Measurements from ENCODE around the gene STARD5.
"Not testable (repeated sequence)": the region's sequence is repeated elsewhere in the genome, so short reads cannot be mapped to it uniquely, and the experiment has no call there.

Gene STARD5

GRCh38 chr15:81323944-81324881 is at the start of gene STARD5:
Gene STARD5, minus strand, starts transcription at chr15:81324141. Its CDS starts 42 bp downstream, at chr15:81324099.
- DNase-seq = peak; percentile 93

- DNase-seq = no peak
These were observed 49.2 kb upstream of the STARD5 start for GRCh38 chr15:81373176-81373575.

- no peak for DNase-seq
These were observed 48.6 kb upstream of the STARD5 start for GRCh38 chr15:81372575-81372974.

- no peak for DNase-seq
These were observed 40.0 kb upstream of the STARD5 start for GRCh38 chr15:81363718-81364500.

- no peak for DNase-seq
These were observed 39.3 kb upstream of the STARD5 start for GRCh38 chr15:81363276-81363675.

- no peak for DNase-seq
These were observed 38.8 kb upstream of the STARD5 start for GRCh38 chr15:81362790-81363189.

GRCh38 chr15:81361891-81362290 is 38.0 kb upstream of the STARD5 start:
- DNase-seq = no peak

GRCh38 chr15:81360491-81360890 is 36.5 kb upstream of the STARD5 start:
- DNase-seq = no peak

GRCh38 chr15:81358248-81358647 is 34.3 kb upstream of the STARD5 start:
- DNase-seq = no peak

GRCh38 chr15:81357180-81357686 is 33.3 kb upstream of the STARD5 start:
- no peak for DNase-seq

- no peak for DNase-seq
These were observed 32.3 kb upstream of the STARD5 start for GRCh38 chr15:81356252-81356651.

- DNase-seq = no peak
These were observed 27.7 kb upstream of the STARD5 start for GRCh38 chr15:81351651-81352050.

- no peak for DNase-seq
These were observed 25.3 kb upstream of the STARD5 start for GRCh38 chr15:81349271-81349670.

GRCh38 chr15:81348691-81349090 is 24.8 kb upstream of the STARD5 start:
- not testable (repeated sequence) for DNase-seq

- DNase-seq = no peak
These were observed 24.0 kb upstream of the STARD5 start for GRCh38 chr15:81347910-81348309.

GRCh38 chr15:81346611-81347010 is 22.7 kb upstream of the STARD5 start:
- DNase-seq = no peak

GRCh38 chr15:81343371-81343770 is 19.4 kb upstream of the STARD5 start:
- no peak for DNase-seq

- DNase-seq = no peak
These were observed 17.4 kb upstream of the STARD5 start for GRCh38 chr15:81341351-81341750.

GRCh38 chr15:81339851-81340250 is 15.9 kb upstream of the STARD5 start:
- DNase-seq = no peak

GRCh38 chr15:81339321-81339720 is 15.4 kb upstream of the STARD5 start:
- DNase-seq = no peak

- no peak for DNase-seq
These were observed 14.4 kb upstream of the STARD5 start for GRCh38 chr15:81338170-81339007.

GRCh38 chr15:81337713-81338157 is 13.8 kb upstream of the STARD5 start:
- no peak for DNase-seq

GRCh38 chr15:81337241-81337640 is 13.3 kb upstream of the STARD5 start:
- DNase-seq = no peak

Measured in amniotic stem cell (primary cell).